ENCODE results near the gene TMEM61.

DNA sequence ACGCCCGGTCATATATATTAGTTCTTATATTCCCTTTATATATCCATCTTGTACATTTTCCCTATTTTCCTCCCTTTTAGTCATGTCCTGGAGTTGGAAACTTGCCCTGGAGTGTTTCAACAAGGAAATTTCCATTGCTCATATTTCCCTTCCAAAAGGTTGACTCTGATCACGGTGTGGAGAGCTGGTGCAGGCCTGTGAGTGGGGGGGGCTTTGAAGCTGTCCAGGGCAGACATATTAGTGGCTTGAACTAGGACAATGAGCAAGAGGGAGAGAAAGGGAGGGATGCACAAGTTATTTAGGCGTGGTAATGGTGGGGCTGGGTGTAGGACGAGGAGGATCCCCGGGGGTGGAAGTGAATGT, 30.4 kb upstream of the TMEM61 start:
- no peak for TF ChIP-seq POLR2A (IDR thresholded peaks at IDR 0.05; ENCODE audit: low read depth, low read length)
- TF ChIP-seq POLR2AphosphoS5 (IDR thresholded peaks at IDR 0.05; ENCODE audit: low read depth, low read length), result no peak
- TF ChIP-seq TAF1 (IDR thresholded peaks at IDR 0.05; ENCODE audit: borderline replicate concordance, low read depth, low read length), result no peak

Data from GM12892 (cell line).